GM12878 (cell line): ENCODE data around the gene NAB1. TPM values are rescaled to one million over a fixed set of nuclear protein-coding genes. Genes with fewer than 3 reads are reported as not detected.

Experiments
- CHD2 ChIP-seq: IDR thresholded peaks from 2 replicates; pipeline ENCODE4 v1.6.1; 2011; ENCODE audit warnings: low read depth, low read length, improper control_type of control experiment, borderline replicate concordance
- CREB1 ChIP-seq: IDR thresholded peaks from 2 replicates; pipeline ENCODE4 v1.6.1; 2012; ENCODE audit warnings: low read depth, mild to moderate bottlenecking, inconsistent platforms
- FOXK2 ChIP-seq: fragments of 450-650 bp; IDR thresholded peaks from 2 replicates; pipeline ENCODE4 v1.6.1; 2017; ENCODE audit warnings: mild to moderate bottlenecking, moderate library complexity
- HDAC2 ChIP-seq: fragments of 200-600 bp; sonication (generic); IDR thresholded peaks from 2 replicates; pipeline ENCODE4 v1.6.1; 2017
- JUND ChIP-seq: IDR thresholded peaks from 2 replicates; pipeline ENCODE4 v1.6.1; 2012; ENCODE audit warnings: low read depth, mild to moderate bottlenecking, low read length, improper control_type of control experiment, moderate library complexity
- NFXL1 ChIP-seq: fragments of 450-650 bp; IDR thresholded peaks from 2 replicates; pipeline ENCODE4 v1.6.1; 2017; ENCODE audit warnings: antibody characterized with exemption, mild to moderate bottlenecking, borderline replicate concordance
- RELA ChIP-seq: fragments of 450-650 bp; IDR thresholded peaks from 2 replicates; pipeline ENCODE4 v1.8.0; 2014; ENCODE audit warnings: borderline replicate concordance; ENCODE audit not compliant: partially characterized antibody
- SIN3A ChIP-seq: IDR thresholded peaks from 2 replicates; pipeline ENCODE4 v1.6.1; 2012; ENCODE audit warnings: low read depth, low read length, improper control_type of control experiment
- TARDBP ChIP-seq: IDR thresholded peaks from 2 replicates; pipeline ENCODE4 v1.6.1; 2016; ENCODE audit warnings: borderline replicate concordance
- ZZZ3 ChIP-seq: IDR thresholded peaks from 2 replicates; pipeline ENCODE4 v1.6.1; 2011; ENCODE audit warnings: low read depth; ENCODE audit not compliant: control insufficient read depth, insufficient read length
- polyA plus RNA-seq, 11 experiments: library from polyadenylated mRNA; depleted of rRNA in 4 of 11; unstranded in 6 of 11; stranded (reverse) in 5 of 11; fragments of >200 nt; fragmentation: Nextera tagmentation in 4 of 11; fragmentation: Illumina TruSeq in 1 of 11; extraction: Ambion mirVana in 4 of 11; extraction: Trizol in 1 of 11; gene quantifications; 1 replicate in 1 of 11; 2 replicates in 10 of 11; pipeline versions ENCODE4 v1.2.1 to v1.2.3, GENCODE V29; 2011 to 2016; ENCODE audit warnings: inconsistent platforms in 2 of 11, missing spikeins in 2 of 11, low read depth in 1 of 11
- total RNA-seq, 4 experiments: library from RNA; depleted of rRNA in 3 of 4; stranded (reverse); fragments of >200 nt in 3 of 4; fragmentation: Illumina TruSeq in 1 of 4; extraction: Trizol in 1 of 4; gene quantifications; 2 replicates each; pipeline versions ENCODE4 v1.2.1 to v1.2.3, GENCODE V29; 2013 to 2021
- TF ChIP-seq, protein P1 (sequence below): IDR thresholded peaks from 2 replicates; pipeline ENCODE4 v1.6.1; 2012; ENCODE audit warnings: mild to moderate bottlenecking, low read depth, low read length
- TF ChIP-seq, protein P2 (sequence below): fragments of 450-650 bp; conservative IDR thresholded peaks from 2 replicates; pipeline ENCODE4 v1.6.1; 2017; ENCODE audit warnings: mild to moderate bottlenecking, moderate library complexity
- TF ChIP-seq, protein P3 (sequence below): fragments of 450-650 bp; IDR thresholded peaks from 2 replicates; pipeline ENCODE4 v1.6.1; 2017; ENCODE audit warnings: low read depth, mild to moderate bottlenecking, moderate library complexity
- TF ChIP-seq, protein P4 (sequence below): IDR thresholded peaks from 2 replicates; pipeline ENCODE4 v1.6.1; 2012; ENCODE audit warnings: low read length, inconsistent platforms
- TF ChIP-seq, protein P5 (sequence below): fragments of 450-650 bp; IDR thresholded peaks from 2 replicates; pipeline ENCODE4 v1.6.1; 2014; ENCODE audit warnings: mild to moderate bottlenecking

The NAB1 gene
- total and polyA plus RNA-seq, 10 of the 15 experiments (the other 5 are each of a cell fraction or from before 2014, with no cell fraction given): 4.5 to 39.6 (median 23.0) TPM

DNA sequence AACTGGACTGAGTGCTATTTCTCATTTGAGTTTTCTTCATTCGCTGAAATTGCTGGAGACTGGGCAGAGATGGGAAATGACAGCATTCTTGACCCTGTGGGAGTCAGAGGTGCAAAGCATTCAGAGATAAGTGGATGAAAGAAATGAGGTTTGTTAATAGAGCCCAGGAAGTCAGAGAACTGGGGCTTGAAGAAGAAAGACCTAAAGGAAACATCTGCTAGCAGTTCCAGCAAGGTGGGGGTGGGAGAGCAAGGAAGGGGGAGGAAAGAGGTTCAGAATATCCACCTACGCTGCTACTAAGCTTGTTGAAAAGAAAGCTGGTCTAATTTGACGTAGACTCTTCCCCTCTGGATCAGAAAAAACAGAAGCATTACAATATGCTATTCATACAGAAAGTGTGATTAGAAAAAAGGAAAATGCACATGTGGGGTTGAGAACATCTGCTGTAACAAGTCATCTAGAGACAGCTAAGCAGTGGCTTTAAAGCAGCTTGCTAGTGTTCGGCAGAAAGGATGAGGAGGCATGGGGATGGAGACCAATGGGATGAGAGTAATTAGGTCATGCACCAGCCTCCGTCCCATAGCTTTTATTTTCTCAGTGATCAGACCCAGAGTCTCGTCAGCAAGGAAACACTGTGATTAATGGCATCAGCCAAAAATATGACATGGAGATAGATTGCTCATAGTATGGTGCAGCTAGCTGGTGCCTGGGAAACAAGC, 29.7 kb downstream of the NAB1 start (continued):
- TF ChIP-seq, protein P1, sequence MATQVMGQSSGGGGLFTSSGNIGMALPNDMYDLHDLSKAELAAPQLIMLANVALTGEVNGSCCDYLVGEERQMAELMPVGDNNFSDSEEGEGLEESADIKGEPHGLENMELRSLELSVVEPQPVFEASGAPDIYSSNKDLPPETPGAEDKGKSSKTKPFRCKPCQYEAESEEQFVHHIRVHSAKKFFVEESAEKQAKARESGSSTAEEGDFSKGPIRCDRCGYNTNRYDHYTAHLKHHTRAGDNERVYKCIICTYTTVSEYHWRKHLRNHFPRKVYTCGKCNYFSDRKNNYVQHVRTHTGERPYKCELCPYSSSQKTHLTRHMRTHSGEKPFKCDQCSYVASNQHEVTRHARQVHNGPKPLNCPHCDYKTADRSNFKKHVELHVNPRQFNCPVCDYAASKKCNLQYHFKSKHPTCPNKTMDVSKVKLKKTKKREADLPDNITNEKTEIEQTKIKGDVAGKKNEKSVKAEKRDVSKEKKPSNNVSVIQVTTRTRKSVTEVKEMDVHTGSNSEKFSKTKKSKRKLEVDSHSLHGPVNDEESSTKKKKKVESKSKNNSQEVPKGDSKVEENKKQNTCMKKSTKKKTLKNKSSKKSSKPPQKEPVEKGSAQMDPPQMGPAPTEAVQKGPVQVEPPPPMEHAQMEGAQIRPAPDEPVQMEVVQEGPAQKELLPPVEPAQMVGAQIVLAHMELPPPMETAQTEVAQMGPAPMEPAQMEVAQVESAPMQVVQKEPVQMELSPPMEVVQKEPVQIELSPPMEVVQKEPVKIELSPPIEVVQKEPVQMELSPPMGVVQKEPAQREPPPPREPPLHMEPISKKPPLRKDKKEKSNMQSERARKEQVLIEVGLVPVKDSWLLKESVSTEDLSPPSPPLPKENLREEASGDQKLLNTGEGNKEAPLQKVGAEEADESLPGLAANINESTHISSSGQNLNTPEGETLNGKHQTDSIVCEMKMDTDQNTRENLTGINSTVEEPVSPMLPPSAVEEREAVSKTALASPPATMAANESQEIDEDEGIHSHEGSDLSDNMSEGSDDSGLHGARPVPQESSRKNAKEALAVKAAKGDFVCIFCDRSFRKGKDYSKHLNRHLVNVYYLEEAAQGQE: no peak
- TF ChIP-seq CREB1: peak; percentile 85
- TF ChIP-seq FOXK2: no peak
- no peak for TF ChIP-seq ZZZ3
- TF ChIP-seq, protein P2, sequence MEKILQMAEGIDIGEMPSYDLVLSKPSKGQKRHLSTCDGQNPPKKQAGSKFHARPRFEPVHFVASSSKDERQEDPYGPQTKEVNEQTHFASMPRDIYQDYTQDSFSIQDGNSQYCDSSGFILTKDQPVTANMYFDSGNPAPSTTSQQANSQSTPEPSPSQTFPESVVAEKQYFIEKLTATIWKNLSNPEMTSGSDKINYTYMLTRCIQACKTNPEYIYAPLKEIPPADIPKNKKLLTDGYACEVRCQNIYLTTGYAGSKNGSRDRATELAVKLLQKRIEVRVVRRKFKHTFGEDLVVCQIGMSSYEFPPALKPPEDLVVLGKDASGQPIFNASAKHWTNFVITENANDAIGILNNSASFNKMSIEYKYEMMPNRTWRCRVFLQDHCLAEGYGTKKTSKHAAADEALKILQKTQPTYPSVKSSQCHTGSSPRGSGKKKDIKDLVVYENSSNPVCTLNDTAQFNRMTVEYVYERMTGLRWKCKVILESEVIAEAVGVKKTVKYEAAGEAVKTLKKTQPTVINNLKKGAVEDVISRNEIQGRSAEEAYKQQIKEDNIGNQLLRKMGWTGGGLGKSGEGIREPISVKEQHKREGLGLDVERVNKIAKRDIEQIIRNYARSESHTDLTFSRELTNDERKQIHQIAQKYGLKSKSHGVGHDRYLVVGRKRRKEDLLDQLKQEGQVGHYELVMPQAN: no peak; the same call in 1 of the 2 replicates
- TF ChIP-seq SIN3A: no peak
- TF ChIP-seq TARDBP: no peak
- TF ChIP-seq, protein P3, sequence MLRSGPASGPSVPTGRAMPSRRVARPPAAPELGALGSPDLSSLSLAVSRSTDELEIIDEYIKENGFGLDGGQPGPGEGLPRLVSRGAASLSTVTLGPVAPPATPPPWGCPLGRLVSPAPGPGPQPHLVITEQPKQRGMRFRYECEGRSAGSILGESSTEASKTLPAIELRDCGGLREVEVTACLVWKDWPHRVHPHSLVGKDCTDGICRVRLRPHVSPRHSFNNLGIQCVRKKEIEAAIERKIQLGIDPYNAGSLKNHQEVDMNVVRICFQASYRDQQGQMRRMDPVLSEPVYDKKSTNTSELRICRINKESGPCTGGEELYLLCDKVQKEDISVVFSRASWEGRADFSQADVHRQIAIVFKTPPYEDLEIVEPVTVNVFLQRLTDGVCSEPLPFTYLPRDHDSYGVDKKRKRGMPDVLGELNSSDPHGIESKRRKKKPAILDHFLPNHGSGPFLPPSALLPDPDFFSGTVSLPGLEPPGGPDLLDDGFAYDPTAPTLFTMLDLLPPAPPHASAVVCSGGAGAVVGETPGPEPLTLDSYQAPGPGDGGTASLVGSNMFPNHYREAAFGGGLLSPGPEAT: peak; percentile 76
- TF ChIP-seq HDAC2: no peak
- peak; percentile 57; the same call in 1 of the 2 replicates for TF ChIP-seq JUND
- TF ChIP-seq NFXL1: no peak
- TF ChIP-seq, protein P4, sequence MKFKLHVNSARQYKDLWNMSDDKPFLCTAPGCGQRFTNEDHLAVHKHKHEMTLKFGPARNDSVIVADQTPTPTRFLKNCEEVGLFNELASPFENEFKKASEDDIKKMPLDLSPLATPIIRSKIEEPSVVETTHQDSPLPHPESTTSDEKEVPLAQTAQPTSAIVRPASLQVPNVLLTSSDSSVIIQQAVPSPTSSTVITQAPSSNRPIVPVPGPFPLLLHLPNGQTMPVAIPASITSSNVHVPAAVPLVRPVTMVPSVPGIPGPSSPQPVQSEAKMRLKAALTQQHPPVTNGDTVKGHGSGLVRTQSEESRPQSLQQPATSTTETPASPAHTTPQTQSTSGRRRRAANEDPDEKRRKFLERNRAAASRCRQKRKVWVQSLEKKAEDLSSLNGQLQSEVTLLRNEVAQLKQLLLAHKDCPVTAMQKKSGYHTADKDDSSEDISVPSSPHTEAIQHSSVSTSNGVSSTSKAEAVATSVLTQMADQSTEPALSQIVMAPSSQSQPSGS: peak; percentile 96
- TF ChIP-seq RELA: peak; percentile 61
- peak; percentile 33; the same call in 1 of the 2 replicates for TF ChIP-seq CHD2
- TF ChIP-seq, protein P5, sequence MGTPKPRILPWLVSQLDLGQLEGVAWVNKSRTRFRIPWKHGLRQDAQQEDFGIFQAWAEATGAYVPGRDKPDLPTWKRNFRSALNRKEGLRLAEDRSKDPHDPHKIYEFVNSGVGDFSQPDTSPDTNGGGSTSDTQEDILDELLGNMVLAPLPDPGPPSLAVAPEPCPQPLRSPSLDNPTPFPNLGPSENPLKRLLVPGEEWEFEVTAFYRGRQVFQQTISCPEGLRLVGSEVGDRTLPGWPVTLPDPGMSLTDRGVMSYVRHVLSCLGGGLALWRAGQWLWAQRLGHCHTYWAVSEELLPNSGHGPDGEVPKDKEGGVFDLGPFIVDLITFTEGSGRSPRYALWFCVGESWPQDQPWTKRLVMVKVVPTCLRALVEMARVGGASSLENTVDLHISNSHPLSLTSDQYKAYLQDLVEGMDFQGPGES: no peak
